ENCODE data around the gene TEX54. TPM values are rescaled to one million over a fixed set of nuclear protein-coding genes. Genes with fewer than 3 reads are reported as not detected.

TEX54 gene
- total and polyA plus RNA-seq, 2 of the 13 experiments (the other 11 are each of a cell fraction or from before 2014, with no cell fraction given), result not detected

GRCh38 chr11:62839050-62839945 is 6.7 kb upstream of the TEX54 start, which contains the start of gene WDR74 (continued):
- TF ChIP-seq KLF11 (CRISPR knock-in tag; IDR thresholded peaks at IDR 0.05) (peak; percentile 85; the same call in 1 of the 2 replicates), ZFAT (CRISPR knock-in tag; conservative IDR thresholded peaks at IDR 0.05) (no peak), FOXA1 (IDR thresholded peaks at IDR 0.05) (no peak), FOXA1 (CRISPR knock-in tag; IDR thresholded peaks at IDR 0.05) (peak; percentile 40), TERF1 (CRISPR knock-in tag; IDR thresholded peaks at IDR 0.05) (no peak), SP140L (CRISPR knock-in tag; IDR thresholded peaks at IDR 0.05; ENCODE audit: borderline replicate concordance) (peak; percentile 79; the same call in 1 of the 2 replicates), FOXJ3 (CRISPR knock-in tag; IDR thresholded peaks at IDR 0.05; ENCODE audit: borderline replicate concordance) (no peak), NFE2 (CRISPR knock-in tag; IDR thresholded peaks at IDR 0.05) (no peak), NFIB (CRISPR knock-in tag; IDR thresholded peaks at IDR 0.05; ENCODE audit: borderline replicate concordance) (no peak), NCOR1 (IDR thresholded peaks at IDR 0.05; ENCODE audit: borderline replicate concordance, low read length) (peak; percentile 12; the same call in 1 of the 2 replicates), ZFP62 (CRISPR knock-in tag; IDR thresholded peaks at IDR 0.05) (no peak), ZFP1 (CRISPR knock-in tag; IDR thresholded peaks at IDR 0.05) (no peak; the same call in 1 of the 2 replicates), ZNF781 (CRISPR knock-in tag; IDR thresholded peaks at IDR 0.05; ENCODE audit: borderline replicate concordance, not compliant biosample characterization) (no peak), ZNF232 (CRISPR knock-in tag; IDR thresholded peaks at IDR 0.05; ENCODE audit: borderline replicate concordance) (no peak), GATAD1 (CRISPR knock-in tag; IDR thresholded peaks at IDR 0.05) (peak; percentile 100), FLYWCH1 (CRISPR knock-in tag; IDR thresholded peaks at IDR 0.05) (no peak), JUN (CRISPR knock-in tag; IDR thresholded peaks at IDR 0.05) (no peak), IRF9 (CRISPR knock-in tag; IDR thresholded peaks at IDR 0.05; ENCODE audit: borderline replicate concordance) (peak; percentile 94; the same call in 1 of the 2 replicates), ZNF616 (CRISPR knock-in tag; IDR thresholded peaks at IDR 0.05; ENCODE audit: low read depth) (peak; percentile 70; the same call in 1 of the 2 replicates), ZNF614 (CRISPR knock-in tag; IDR thresholded peaks at IDR 0.05; ENCODE audit: borderline replicate concordance) (peak; percentile 67; the same call in 1 of the 2 replicates), DR1 (CRISPR knock-in tag; IDR thresholded peaks at IDR 0.05) (no peak), CENPBD1 (CRISPR knock-in tag; IDR thresholded peaks at IDR 0.05; ENCODE audit: borderline replicate concordance, low read depth) (peak; percentile 77; the same call in 1 of the 2 replicates), SMAD1 (CRISPR knock-in tag; IDR thresholded peaks at IDR 0.05; ENCODE audit: borderline replicate concordance, low read depth) (peak; percentile 28; the same call in 1 of the 2 replicates), ZKSCAN8 (CRISPR knock-in tag; IDR thresholded peaks at IDR 0.05; ENCODE audit: borderline replicate concordance) (peak; percentile 69; the same call in 1 of the 2 replicates), SNAI1 (CRISPR knock-in tag; IDR thresholded peaks at IDR 0.05; ENCODE audit: borderline replicate concordance) (peak; percentile 65; the same call in 1 of the 2 replicates), ZNF772 (CRISPR knock-in tag; IDR thresholded peaks at IDR 0.05) (no peak), TRIM24 (CRISPR knock-in tag; IDR thresholded peaks at IDR 0.05) (no peak), BRD4 (CRISPR knock-in tag; IDR thresholded peaks at IDR 0.05) (peak; percentile 91; the same call in 1 of the 2 replicates)
